Stimulated activated CD4-positive, alpha-beta T cell treated with anti-CD3 and anti-CD28 coated beads, Interleukin-2, amount 100 ng/mL, for 24 hours (primary cell): ENCODE results near the gene GADL1.

Experiments used
- DNase-seq, 2 donors: peaks; one replicate each; pipeline ENCODE4 v3.0.0-alpha.2; 2020

The GADL1 gene

DNA sequence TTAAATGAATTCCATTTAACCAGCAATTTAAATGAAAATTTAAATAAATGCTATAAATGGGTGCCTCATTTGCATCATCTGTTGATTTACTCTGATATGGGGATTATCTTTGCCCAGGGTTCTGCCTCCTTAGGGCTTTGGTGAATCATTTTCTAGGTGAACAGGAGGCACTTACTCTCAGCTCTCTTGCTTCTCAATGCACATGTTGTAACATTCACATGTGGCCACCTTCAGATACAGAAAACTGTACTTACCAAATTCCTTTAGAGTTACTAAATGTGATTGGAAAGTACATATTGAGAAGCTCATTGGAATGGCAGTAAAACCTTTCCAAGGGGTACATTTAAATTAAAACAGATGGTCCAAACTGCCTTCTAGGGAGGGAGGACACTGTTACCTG lies 20.8 kb downstream of the GADL1 start:
- no peak for DNase-seq

DNA sequence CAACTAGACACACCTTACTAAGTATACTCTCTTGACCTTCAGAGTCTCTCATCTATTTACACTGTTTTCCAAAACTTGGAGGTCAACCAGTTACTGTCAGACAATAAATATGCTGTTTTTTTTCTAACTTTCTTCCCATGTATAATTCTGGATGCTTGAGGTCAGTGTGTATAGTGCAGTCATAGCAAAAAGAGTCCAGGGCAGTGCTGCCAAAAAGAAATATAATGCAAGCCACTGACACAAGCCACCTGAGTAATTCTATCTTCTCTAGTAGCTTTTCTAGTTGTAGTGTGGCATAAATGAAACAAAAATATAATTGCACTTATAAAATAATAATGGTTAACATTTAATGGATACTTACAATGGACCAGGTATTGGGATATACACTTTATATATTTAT lies 21.6 kb downstream of the GADL1 start:
- no peak for DNase-seq

DNA sequence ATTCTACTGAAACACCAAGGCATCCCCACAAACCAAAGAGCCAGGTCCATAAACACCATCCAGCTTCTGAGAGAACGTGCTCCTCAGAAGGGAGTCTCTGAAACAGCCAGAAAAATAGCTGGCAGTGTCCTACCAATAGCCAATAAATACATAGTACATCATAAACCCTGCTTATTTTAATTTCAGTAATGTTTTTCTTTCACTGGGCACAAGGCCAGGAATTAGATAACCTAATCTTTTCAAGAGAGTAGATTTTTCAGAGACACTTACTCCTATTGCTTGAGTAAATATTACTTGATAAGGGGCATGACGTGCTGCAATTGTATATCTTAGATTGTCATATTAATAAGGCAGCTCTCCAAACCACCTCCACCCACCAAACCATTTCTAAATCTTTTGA lies 22.7 kb downstream of the GADL1 start:
- DNase-seq, result no peak

- no peak for DNase-seq
Observed at GRCh38 chr3:30864836-30865235, 29.6 kb downstream of the GADL1 start.

GRCh38 chr3:30864132-30864531 lies 30.3 kb downstream of the GADL1 start:
- no peak for DNase-seq

DNA sequence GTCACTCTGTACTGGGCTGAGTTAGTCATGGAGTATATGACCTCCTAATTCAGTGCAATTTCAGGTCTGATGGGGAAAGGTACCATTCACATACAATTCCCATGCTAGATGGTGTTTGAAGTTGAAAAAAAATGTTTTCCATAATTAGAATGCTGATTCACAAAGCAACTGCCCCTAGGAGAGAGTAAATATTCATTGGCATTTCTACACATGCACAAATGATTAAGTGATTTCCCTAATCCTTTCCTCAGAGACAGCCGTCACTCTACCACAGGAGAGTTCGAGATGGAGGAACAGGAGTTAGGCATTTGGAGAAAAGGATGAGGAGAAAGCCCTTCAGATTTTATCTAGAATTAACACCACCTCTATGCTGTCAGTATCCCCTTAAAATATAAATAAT lies 32.5 kb downstream of the GADL1 start:
- DNase-seq, result no peak

DNA sequence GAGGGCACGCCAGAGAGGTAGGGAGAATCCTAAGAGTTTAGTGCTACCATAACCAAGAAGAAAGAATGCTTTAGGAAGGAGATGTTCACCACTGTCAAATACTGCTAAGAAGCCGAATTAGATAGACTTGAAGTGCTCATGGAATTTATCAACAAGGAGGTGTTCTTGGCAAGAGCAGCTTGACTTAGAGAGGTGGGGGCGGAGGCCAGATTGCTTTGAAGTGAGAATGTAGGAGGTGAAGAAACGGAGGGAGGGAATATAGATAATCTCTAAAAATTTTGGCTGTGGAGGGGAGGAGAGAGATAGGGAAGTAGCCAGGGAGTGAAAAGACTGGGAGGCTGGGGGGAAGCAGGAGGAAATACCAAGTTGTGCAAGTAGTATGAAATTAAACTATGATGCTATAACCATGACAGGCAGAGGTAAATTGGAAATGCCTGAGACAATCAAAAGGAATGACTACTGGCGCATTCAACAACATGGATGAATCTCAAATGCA lies 35.5 kb downstream of the GADL1 start:
- DNase-seq, result no peak

GRCh38 chr3:30855400-30856292 lies 38.8 kb downstream of the GADL1 start:
- DNase-seq, result no peak

- no peak for DNase-seq
Observed at GRCh38 chr3:30852833-30853232, 41.6 kb downstream of the GADL1 start.

DNA sequence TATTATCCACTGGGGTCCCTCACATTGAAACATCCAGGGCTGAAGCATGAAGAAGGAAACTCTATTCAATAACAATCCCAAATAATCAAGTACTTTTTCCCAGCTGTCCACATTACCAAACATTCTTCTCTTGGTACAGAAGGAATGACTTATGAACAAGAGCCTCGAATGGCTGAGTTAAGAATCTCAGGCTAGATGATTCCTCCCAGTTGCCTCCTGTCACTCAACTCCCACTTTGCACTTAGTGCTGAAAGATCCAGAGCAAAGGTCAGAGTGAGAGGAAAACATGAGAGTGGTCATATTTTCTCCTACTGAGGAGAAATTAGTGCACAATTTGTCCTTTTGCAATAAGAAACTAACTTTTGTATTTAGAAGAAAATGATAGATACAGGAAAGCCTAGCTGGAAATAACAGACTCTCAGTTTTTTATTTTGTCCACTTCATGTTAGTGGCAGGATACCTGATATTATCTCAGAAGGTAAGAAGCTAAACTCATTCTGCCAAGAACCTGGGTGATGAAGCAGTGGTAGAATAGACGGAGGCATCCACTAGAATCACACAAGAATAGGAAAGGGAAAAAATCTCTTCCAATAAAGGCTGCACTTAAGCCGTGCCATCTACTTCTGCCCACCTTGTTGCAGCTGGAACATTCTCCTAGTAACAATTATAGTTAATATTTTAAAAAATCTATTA lies 46.2 kb downstream of the GADL1 start:
- no peak for DNase-seq

GRCh38 chr3:30847592-30847991 lies 46.9 kb downstream of the GADL1 start:
- DNase-seq, result no peak

DNA sequence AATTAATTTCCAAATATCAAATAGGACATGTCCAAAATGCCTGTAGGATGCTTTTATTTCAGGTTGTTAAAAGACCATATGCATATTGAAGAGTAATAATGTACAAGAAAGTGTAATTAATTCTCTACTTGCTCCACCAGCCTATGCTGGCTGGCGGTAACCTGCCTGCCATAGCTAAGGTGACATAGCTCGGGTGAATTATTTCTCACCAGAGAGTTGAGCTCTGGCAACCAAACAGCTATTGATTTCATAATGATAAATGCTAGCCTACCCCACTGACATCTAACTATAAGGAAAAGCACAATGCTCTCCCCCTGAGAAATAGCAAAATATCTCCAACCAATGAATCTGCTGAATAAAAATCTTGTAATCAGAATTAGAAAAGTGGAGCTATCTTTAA lies 48.9 kb downstream of the GADL1 start:
- no peak for DNase-seq

DNA sequence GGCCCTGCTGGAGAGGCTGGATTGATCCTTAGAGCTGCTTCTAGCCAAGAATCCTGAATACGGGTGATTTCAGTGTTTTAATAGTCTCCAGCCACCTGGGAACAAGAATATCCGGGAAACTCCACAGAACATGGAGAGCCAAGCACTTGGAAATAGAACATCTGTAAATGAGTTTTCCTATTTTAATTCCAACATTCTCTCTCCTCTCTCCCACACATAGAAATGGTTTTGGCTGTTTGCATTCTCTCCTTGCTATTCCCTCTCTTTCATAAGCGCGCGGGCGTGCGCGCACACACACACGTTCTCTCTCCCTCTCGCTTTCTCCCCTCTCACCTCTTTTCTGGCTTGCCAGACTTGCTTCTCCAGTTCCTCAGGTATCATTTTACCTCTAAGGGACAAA lies 50.6 kb downstream of the GADL1 start:
- DNase-seq, result no peak

- DNase-seq, result no peak
Observed at GRCh38 chr3:30836141-30836540, 58.3 kb downstream of the GADL1 start.

GRCh38 chr3:30835667-30836066 lies 58.8 kb downstream of the GADL1 start:
- DNase-seq, result no peak

- DNase-seq, result no peak
Observed at GRCh38 chr3:30832961-30833575, 61.4 kb downstream of the GADL1 start.

- DNase-seq, result no peak
Observed at GRCh38 chr3:30827080-30827479, 67.4 kb downstream of the GADL1 start.

GRCh38 chr3:30826531-30826942 lies 67.9 kb downstream of the GADL1 start:
- no peak for DNase-seq

DNA sequence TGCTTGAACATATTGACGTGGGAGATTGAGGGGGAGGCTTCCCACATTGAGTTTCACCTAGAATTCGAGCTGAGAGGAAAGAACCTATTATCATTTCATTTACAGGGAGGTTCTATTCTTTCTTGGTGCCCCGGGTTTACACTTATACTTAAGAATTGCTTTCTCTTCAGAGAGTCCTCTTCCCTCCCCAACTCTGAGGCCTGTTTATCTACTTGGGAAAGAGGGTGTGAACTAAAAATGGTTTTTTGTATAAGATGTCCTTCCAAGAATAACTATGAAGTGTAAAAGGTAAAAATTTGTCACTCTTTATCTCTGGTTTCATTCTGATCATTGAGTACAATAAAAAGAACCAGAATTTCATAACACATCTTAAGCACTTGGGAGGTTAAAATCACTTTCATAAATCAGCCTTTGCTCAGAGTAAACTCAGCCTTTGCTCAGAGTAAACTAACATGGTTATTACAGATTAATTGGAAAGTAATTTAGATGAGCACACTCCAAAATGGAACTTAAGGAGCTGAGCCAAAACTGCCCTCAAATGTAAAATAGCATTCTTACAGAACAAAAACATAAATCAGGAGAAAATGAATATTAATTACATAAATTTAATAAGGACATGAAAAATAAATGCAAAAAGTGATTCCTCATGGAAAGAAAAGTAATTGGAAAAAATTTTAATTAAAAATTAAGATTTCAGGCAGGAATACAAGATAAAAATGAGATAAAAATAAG lies 75.2 kb downstream of the GADL1 start:
- no peak for DNase-seq

DNA sequence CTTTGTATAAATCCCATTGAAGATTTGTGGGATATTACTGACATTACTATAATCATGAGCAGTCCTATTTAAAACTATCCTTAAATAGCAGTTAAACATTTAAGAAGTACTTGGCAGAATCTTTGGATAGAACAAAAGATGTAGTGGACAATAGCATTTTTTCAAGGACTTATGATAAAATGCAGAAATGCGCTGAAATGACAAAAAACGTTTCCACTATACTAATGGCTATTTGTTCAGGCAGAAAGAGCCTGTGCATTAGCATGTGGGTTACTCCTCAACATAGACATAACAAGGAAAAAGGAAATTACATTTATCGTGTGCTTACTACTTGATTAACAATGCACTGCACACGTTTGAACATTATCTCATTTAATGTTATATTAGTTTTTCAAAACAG lies 80.7 kb downstream of the GADL1 start:
- DNase-seq, result no peak

- DNase-seq, result no peak
Observed at GRCh38 chr3:30811151-30811795, 83.2 kb downstream of the GADL1 start.

GRCh38 chr3:30810625-30811024 lies 83.8 kb downstream of the GADL1 start:
- DNase-seq, result no peak

DNA sequence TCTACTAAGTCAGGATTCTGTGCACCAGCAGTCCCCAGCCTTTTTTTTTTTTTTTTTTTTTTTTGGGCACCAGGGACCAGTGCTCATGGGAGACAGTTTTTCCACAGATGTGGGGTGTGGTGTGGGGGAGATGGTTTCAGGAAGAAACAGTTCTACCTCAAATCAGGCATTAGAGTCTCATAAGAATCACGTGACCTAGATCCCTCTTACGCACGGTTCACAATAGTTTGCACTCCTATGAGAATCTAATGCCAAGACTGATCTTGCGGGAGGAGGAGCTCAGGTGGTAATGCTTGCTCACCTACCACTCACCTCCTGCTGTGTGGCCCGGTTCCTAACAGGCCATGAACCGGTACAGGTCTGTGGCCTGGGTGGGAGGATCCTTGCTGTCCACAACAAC lies 88.8 kb downstream of the GADL1 start:
- DNase-seq, result no peak
